Endothelial cell of umbilical vein (primary cell): ENCODE measurements around the gene TREML2.

Experiments used
- CTCF ChIP-seq, 2 donors: IDR thresholded peaks; 1 replicate in 1 of 2; 2 replicates in 1 of 2; pipeline ENCODE4 v1.5.1; 2011; ENCODE audit warnings: low read length in 2 of 2, mild to moderate bottlenecking in 2 of 2, moderate library complexity in 2 of 2, control low read depth in 1 of 2, inconsistent platforms in 1 of 2, low read depth in 1 of 2; ENCODE audit not compliant: insufficient read depth in 1 of 2; ENCODE audit errors: extremely low read depth in 1 of 2
- EZH2 ChIP-seq: IDR thresholded peaks from 2 replicates; pipeline ENCODE4 v1.6.1; 2012; ENCODE audit warnings: borderline replicate concordance, low read depth, mild to moderate bottlenecking, moderate library complexity, low read length, inconsistent platforms; ENCODE audit not compliant: severe bottlenecking
- POLR2A ChIP-seq: IDR thresholded peaks from 2 replicates; pipeline ENCODE4 v1.6.1; 2012; ENCODE audit warnings: low read depth, mild to moderate bottlenecking, control low read depth, low read length
- POLR2AphosphoS5 ChIP-seq: IDR thresholded peaks from 2 replicates; pipeline ENCODE4 v1.6.1; 2012; ENCODE audit warnings: low read depth, mild to moderate bottlenecking, control low read depth, low read length, moderate library complexity; ENCODE audit not compliant: insufficient read depth

- no peak for TF ChIP-seq CTCF (IDR thresholded peaks at IDR 0.05; ENCODE audit: extremely low read depth in 1 of 2, insufficient read depth in 1 of 2, low read depth in 1 of 2, low read length in 2 of 2)
- no peak for TF ChIP-seq POLR2A
- TF ChIP-seq POLR2AphosphoS5: no peak
- TF ChIP-seq EZH2: no peak
Measured at GRCh38 chr6:41164551-41165120, 36.3 kb downstream of the TREML2 start.
